Keratinocyte (primary cell): Measurements from ENCODE around the gene CXCL13. TPM values are rescaled to one million over a fixed set of nuclear protein-coding genes. Genes with fewer than 3 reads are reported as not detected.

Experiments
- DNase-seq: peaks from one replicate; pipeline ENCODE4 v3.0.0-alpha.2; 2011; ENCODE audit warnings: low read depth, missing footprints, low spot score
- FAIRE-seq: peaks from 2 replicates; lab custom pipeline; 2011; peaks lifted over from hg19 to GRCh38; lab: Jason Lieb, UNC
- H2AFZ ChIP-seq: 2 replicates; pipeline ENCODE4 v1.6.0; 2012; ENCODE audit warnings: low read length, control low read depth, inconsistent platforms; ENCODE audit not compliant: control insufficient read depth
- H3K27ac ChIP-seq: 2 replicates; pipeline ENCODE4 v1.5.1; 2011; ENCODE audit warnings: low read length; ENCODE audit not compliant: control insufficient read depth, insufficient read depth
- H3K27me3 ChIP-seq: 3 replicates; pipeline ENCODE4 v1.6.0; 2011; ENCODE audit warnings: low read length; ENCODE audit not compliant: control insufficient read depth, insufficient read depth; ENCODE audit errors: extremely low read depth
- H3K36me3 ChIP-seq, 2 experiments: 2 replicates in 1 of 2; 3 replicates in 1 of 2; pipeline ENCODE4 v1.5.1; 2011; ENCODE audit warnings: low read length in 2 of 2, mild to moderate bottlenecking in 1 of 2; ENCODE audit not compliant: control insufficient read depth in 2 of 2, insufficient read depth in 2 of 2; ENCODE audit errors: extremely low read depth in 1 of 2
- H3K4me1 ChIP-seq: 3 replicates; pipeline ENCODE4 v1.5.1; 2011; ENCODE audit warnings: low read length; ENCODE audit not compliant: control insufficient read depth, insufficient read depth; ENCODE audit errors: extremely low read depth
- H3K4me2 ChIP-seq: 3 replicates; pipeline ENCODE4 v1.6.0; 2011; ENCODE audit warnings: low read depth, low read length; ENCODE audit not compliant: control insufficient read depth, insufficient read depth; ENCODE audit errors: extremely low read depth
- H3K4me3 ChIP-seq, 3 experiments: fragments of 200-600 bp in 1 of 3; sonication (generic) in 1 of 3; 2 replicates in 2 of 3; 3 replicates in 1 of 3; pipeline ENCODE4 v1.5.1; 2011 to 2016; ENCODE audit warnings: low read length in 3 of 3, mild to moderate bottlenecking in 3 of 3, control low read depth in 2 of 3, inconsistent platforms in 1 of 3, low read depth in 1 of 3, mixed read lengths in 1 of 3, mixed run types in 1 of 3, moderate library complexity in 1 of 3; ENCODE audit not compliant: control insufficient read depth in 2 of 3, insufficient read depth in 2 of 3; ENCODE audit errors: extremely low read depth in 1 of 3
- H3K79me2 ChIP-seq: 2 replicates; pipeline ENCODE4 v1.6.0; 2012; ENCODE audit warnings: low read length; ENCODE audit not compliant: control insufficient read depth, insufficient read depth
- H3K9ac ChIP-seq: 3 replicates; pipeline ENCODE4 v1.6.0; 2011; ENCODE audit warnings: low read length; ENCODE audit not compliant: control insufficient read depth, insufficient read depth; ENCODE audit errors: extremely low read depth
- H3K9me1 ChIP-seq: 3 replicates; pipeline ENCODE4 v1.6.0; 2011; ENCODE audit warnings: low read length; ENCODE audit not compliant: control insufficient read depth, insufficient read depth; ENCODE audit errors: extremely low read depth
- H3K9me3 ChIP-seq: 2 replicates; pipeline ENCODE4 v1.5.1; 2012; ENCODE audit warnings: low read depth, low read length; ENCODE audit not compliant: control insufficient read depth
- H4K20me1 ChIP-seq: 3 replicates; pipeline ENCODE4 v1.6.0; 2011; ENCODE audit warnings: low read length; ENCODE audit not compliant: control insufficient read depth, insufficient read depth; ENCODE audit errors: extremely low read depth
- CTCF ChIP-seq, 3 experiments: IDR thresholded peaks in 1 of 3; conservative IDR thresholded peaks in 1 of 3; optimal IDR thresholded peaks in 1 of 3; 2 replicates in 2 of 3; 3 replicates in 1 of 3; pipeline versions ENCODE3 to v1.5.1; 2011; ENCODE audit warnings: low read length in 3 of 3, mild to moderate bottlenecking in 3 of 3, moderate library complexity in 2 of 3, control low read depth in 1 of 3, inconsistent platforms in 1 of 3; ENCODE audit not compliant: insufficient read depth in 2 of 3; ENCODE audit errors: extremely low read depth in 1 of 3
- EZH2 ChIP-seq: IDR thresholded peaks from one replicate; pipeline ENCODE4 v1.6.1; 2012; ENCODE audit warnings: inconsistent platforms, mild to moderate bottlenecking, low read length, moderate library complexity
- dilution Hi-C: fragments of 300-500 bp; cut with MboI; formaldehyde crosslinking; loops from one replicate; pipeline ENCODE4 v1.7.0; 2020; ENCODE audit warnings: low sequenced_read_pairs; ENCODE audit not compliant: extremely low pct_ligation_motif_present
- polyA plus RNA-seq, 5 experiments: library from polyadenylated mRNA; depleted of rRNA in 3 of 5; stranded (reverse) in 3 of 5; stranded (forward) in 1 of 5; unstranded in 1 of 5; fragments of >200 nt; gene quantifications; 1 replicate in 1 of 5; 2 replicates in 3 of 5; 3 replicates in 1 of 5; pipeline versions ENCODE4 v1.2.1 to v1.2.3, GENCODE V29; 2011 to 2012; ENCODE audit warnings: missing spikeins in 2 of 5, low read depth in 1 of 5, low replicate concordance in 1 of 5

The CXCL13 gene
- polyA plus RNA-seq, 1 donor (not counting 4 experiments of a cell fraction or from before 2014, with no cell fraction given): not detected

GRCh38 chr4:77619408-77619807, 13.8 kb downstream of the CXCL13 start:
- TF ChIP-seq EZH2 (no peak), CTCF (optimal IDR thresholded peaks at IDR 0.05 in 1 of 3, IDR thresholded peaks at IDR 0.05 in 1 of 3, conservative IDR thresholded peaks at IDR 0.05 in 1 of 3; ENCODE audit: extremely low read depth in 1 of 3, insufficient read depth in 2 of 3, low read length in 3 of 3) (no peak)
- no peaks in the 10 kb centered on the region for H3K9me1 ChIP-seq

DNA sequence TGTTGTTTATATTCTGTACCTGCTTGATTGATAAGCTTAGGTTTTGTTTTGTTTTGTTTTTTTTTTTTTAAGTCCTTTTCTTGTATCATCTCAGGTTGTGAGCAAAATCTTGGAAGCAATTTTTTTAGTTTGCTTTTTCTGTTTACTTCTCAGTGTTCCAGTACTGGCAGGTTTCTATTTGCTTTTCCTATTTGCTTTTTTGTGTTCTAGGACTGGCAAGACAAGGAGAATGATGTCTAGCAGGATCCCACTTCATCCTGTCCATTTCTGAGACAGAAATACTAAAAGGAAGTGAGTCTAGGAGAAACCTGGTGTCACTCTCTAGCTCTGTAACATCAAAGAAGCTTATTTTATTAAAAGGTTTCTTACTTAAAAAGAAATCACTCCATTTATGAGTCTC, 15.6 kb downstream of the CXCL13 start:
- Histone ChIP-seq H3K27me3 (peaks cover 7% of the 10 kb centered on the region), H4K20me1 (no peaks in the 10 kb centered on the region), H3K9ac (no peak overlapping the region), H3K36me3 (no peaks in the 10 kb centered on the region), H3K4me2 (no peak overlapping the region), H3K4me3 (no peak overlapping the region), H3K4me1 (peaks cover 4% of the 10 kb centered on the region), H3K79me2 (no peaks in the 10 kb centered on the region), H3K9me3 (no peaks in the 10 kb centered on the region), H3K9me1 (no peaks in the 10 kb centered on the region), H3K27ac (no peak overlapping the region), H2AFZ (no peak overlapping the region)
- dilution Hi-C loops: no loop called here
- DNase-seq: no peak
- FAIRE-seq: no peak
- no peak for TF ChIP-seq CTCF (optimal IDR thresholded peaks at IDR 0.05 in 1 of 3, IDR thresholded peaks at IDR 0.05 in 1 of 3, conservative IDR thresholded peaks at IDR 0.05 in 1 of 3; ENCODE audit: extremely low read depth in 1 of 3, insufficient read depth in 2 of 3, low read length in 3 of 3)
- TF ChIP-seq EZH2: no peak

More at GRCh38 chr4:77619408-77619807, 13.8 kb downstream of the CXCL13 start:
- no peaks in the 10 kb centered on the region for H3K79me2 ChIP-seq
- H3K4me1 ChIP-seq: no peaks in the 10 kb centered on the region
- no peak overlapping the region for H3K27ac ChIP-seq
- H2AFZ ChIP-seq: no peak overlapping the region
- H4K20me1 ChIP-seq: no peaks in the 10 kb centered on the region
- dilution Hi-C loops: no loop called here
- no peak overlapping the region for H3K9ac ChIP-seq
- no peaks in the 10 kb centered on the region for H3K9me3 ChIP-seq
- H3K36me3 ChIP-seq: no peaks in the 10 kb centered on the region
- FAIRE-seq (no peak), DNase-seq (no peak)
- no peak overlapping the region for H3K4me3 ChIP-seq
- peaks cover 10% of the 10 kb centered on the region for H3K27me3 ChIP-seq
- no peak overlapping the region for H3K4me2 ChIP-seq
